Measurements from ENCODE around the gene CDH18. TPM values are rescaled to one million over a fixed set of nuclear protein-coding genes. Genes with fewer than 3 reads are reported as not detected.

CDH18 gene
- total RNA-seq, 1 experiment from 2014 or later: 0.86 TPM

- Mint-ChIP-seq H3K4me3 (ENCODE audit: unreplicated experiment) (no peak overlapping the region), H3K27me3 (ENCODE audit: insufficient read depth, unreplicated experiment) (no peaks in the 10 kb centered on the region), H3K27ac (ENCODE audit: unreplicated experiment) (no peak overlapping the region), H3K9me3 (ENCODE audit: unreplicated experiment) (no peaks in the 10 kb centered on the region), H3K4me1 (ENCODE audit: low read depth, unreplicated experiment) (no peaks in the 10 kb centered on the region), H3K36me3 (ENCODE audit: insufficient read depth, unreplicated experiment) (no peaks in the 10 kb centered on the region)
- intact Hi-C loops (cut with micrococcal nuclease; ENCODE audit: unreplicated experiment): no loop called here
- H3K27me3 ChIP-seq (replicated peaks; ENCODE audit: control insufficient read depth, insufficient read depth, low read length): no peaks in the 10 kb centered on the region
- CTCF ChIA-PET: no interaction called here
- BruUV-seq (replicated peaks): no TSS peak
- H3K4me3 ChIP-seq (ENCODE audit: low read depth, low read length): no peak overlapping the region
- POLR2A ChIA-PET: no interaction called here
- H3K4me1 ChIP-seq: no peaks in the 10 kb centered on the region
- no peak for TF ChIP-seq CTCF (IDR thresholded peaks at IDR 0.05; ENCODE audit: insufficient read depth in 1 of 2, low read depth in 1 of 2, low read length in 1 of 2, severe bottlenecking in 1 of 2, unreplicated experiment in 1 of 2)
- no peak for DNase-seq
- H3K36me3 ChIP-seq (ENCODE audit: control insufficient read depth, insufficient read depth, low read length): no peaks in the 10 kb centered on the region
- H3K9me3 ChIP-seq: no peaks in the 10 kb centered on the region
Observed at GRCh38 chr5:19488786-19489185, 499.2 kb downstream of the CDH18 start.

- Mint-ChIP-seq H3K27ac (ENCODE audit: unreplicated experiment) (no peak overlapping the region), H3K9me3 (ENCODE audit: unreplicated experiment) (no peaks in the 10 kb centered on the region), H3K27me3 (ENCODE audit: insufficient read depth, unreplicated experiment) (no peaks in the 10 kb centered on the region), H3K4me3 (ENCODE audit: unreplicated experiment) (no peak overlapping the region), H3K4me1 (ENCODE audit: low read depth, unreplicated experiment) (no peaks in the 10 kb centered on the region), H3K36me3 (ENCODE audit: insufficient read depth, unreplicated experiment) (no peaks in the 10 kb centered on the region)
- H3K4me1 ChIP-seq: no peaks in the 10 kb centered on the region
- CTCF ChIA-PET: no interaction called here
- intact Hi-C loops (cut with micrococcal nuclease; ENCODE audit: unreplicated experiment): no loop called here
- TF ChIP-seq CTCF (IDR thresholded peaks at IDR 0.05; ENCODE audit: insufficient read depth in 1 of 2, low read depth in 1 of 2, low read length in 1 of 2, severe bottlenecking in 1 of 2, unreplicated experiment in 1 of 2): no peak
- POLR2A ChIA-PET: no interaction called here
- no peaks in the 10 kb centered on the region for H3K27me3 ChIP-seq (replicated peaks; ENCODE audit: control insufficient read depth, insufficient read depth, low read length)
- no peaks in the 10 kb centered on the region for H3K36me3 ChIP-seq (ENCODE audit: control insufficient read depth, insufficient read depth, low read length)
- DNase-seq: no peak
- BruUV-seq (replicated peaks): no TSS peak
- H3K9me3 ChIP-seq: no peaks in the 10 kb centered on the region
- no peak overlapping the region for H3K4me3 ChIP-seq (ENCODE audit: low read depth, low read length)
Observed at GRCh38 chr5:19487480-19487879, 500.5 kb downstream of the CDH18 start.

DNA sequence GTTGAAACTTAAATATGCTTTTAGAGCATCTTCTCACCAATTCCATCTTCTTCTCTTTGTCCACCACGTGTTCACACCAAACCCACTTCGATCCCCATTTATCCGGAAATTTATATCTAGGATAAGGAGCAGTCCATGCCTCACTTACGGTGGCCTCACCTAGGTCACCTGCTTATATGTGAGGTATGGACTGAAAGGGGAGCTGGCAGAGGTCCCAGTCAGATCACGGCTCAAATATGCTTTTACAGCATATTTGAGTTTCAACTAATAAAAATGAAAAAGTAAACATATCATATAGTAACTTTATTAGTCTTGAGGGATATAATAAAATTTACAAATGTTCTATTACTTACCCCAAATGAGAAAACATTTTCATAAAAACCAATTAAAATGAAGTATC lies 508.4 kb downstream of the CDH18 start:
- no peaks in the 10 kb centered on the region for H3K4me1 Mint-ChIP-seq (ENCODE audit: low read depth, unreplicated experiment)
- TF ChIP-seq CTCF (IDR thresholded peaks at IDR 0.05; ENCODE audit: insufficient read depth in 1 of 2, low read depth in 1 of 2, low read length in 1 of 2, severe bottlenecking in 1 of 2, unreplicated experiment in 1 of 2): no peak
- ChIA-PET CTCF (no interaction called here), POLR2A (no interaction called here)
- H3K36me3 ChIP-seq (ENCODE audit: control insufficient read depth, insufficient read depth, low read length): no peaks in the 10 kb centered on the region
- H3K4me3 ChIP-seq (ENCODE audit: low read depth, low read length): no peak overlapping the region
- H3K27ac Mint-ChIP-seq (ENCODE audit: unreplicated experiment): no peak overlapping the region
- H3K27me3 ChIP-seq (replicated peaks; ENCODE audit: control insufficient read depth, insufficient read depth, low read length): no peaks in the 10 kb centered on the region
- H3K4me1 ChIP-seq: no peaks in the 10 kb centered on the region
- intact Hi-C loops (cut with micrococcal nuclease; ENCODE audit: unreplicated experiment): no loop called here
- no peak overlapping the region for H3K4me3 Mint-ChIP-seq (ENCODE audit: unreplicated experiment)
- no peaks in the 10 kb centered on the region for H3K27me3 Mint-ChIP-seq (ENCODE audit: insufficient read depth, unreplicated experiment)
- H3K9me3 ChIP-seq: no peaks in the 10 kb centered on the region
- no TSS peak for BruUV-seq (replicated peaks)
- H3K9me3 Mint-ChIP-seq (ENCODE audit: unreplicated experiment): no peaks in the 10 kb centered on the region
- no peaks in the 10 kb centered on the region for H3K36me3 Mint-ChIP-seq (ENCODE audit: insufficient read depth, unreplicated experiment)
- no peak for DNase-seq
